ENCODE measurements around the gene PIK3R5.

DNA sequence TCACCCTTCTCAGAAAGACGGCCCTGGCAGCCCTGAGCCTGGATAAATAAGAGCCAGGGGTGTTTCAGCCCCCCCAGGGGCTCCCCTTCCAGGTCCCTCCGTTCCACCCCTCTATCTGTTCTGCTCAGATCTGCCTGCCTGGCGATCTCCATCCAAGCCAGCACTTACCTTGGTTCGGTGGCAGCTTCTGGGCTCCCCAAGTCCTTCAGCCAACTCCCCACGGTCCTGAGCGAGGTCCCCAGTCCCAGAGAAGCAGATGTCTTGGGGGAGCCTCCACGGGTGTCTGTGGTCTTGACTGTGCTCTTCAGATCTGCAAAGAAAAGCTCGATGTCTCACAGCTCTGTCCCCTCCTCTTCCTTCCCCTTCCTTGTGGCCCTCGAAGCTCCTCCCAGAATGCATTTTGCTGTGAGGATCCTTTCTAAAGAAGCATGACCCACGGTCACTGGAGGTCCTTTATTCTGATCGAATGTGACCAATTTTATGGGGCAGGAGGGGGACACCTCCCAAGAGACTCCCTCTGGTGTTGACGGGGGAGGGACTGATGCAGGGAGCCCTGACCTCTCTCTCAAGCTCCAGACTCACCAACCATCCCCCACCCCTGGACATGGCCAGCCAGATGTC is 98.0 kb downstream of the PIK3R5 start, which contains the start of gene PIK3R6:
- TF ChIP-seq, protein P1, sequence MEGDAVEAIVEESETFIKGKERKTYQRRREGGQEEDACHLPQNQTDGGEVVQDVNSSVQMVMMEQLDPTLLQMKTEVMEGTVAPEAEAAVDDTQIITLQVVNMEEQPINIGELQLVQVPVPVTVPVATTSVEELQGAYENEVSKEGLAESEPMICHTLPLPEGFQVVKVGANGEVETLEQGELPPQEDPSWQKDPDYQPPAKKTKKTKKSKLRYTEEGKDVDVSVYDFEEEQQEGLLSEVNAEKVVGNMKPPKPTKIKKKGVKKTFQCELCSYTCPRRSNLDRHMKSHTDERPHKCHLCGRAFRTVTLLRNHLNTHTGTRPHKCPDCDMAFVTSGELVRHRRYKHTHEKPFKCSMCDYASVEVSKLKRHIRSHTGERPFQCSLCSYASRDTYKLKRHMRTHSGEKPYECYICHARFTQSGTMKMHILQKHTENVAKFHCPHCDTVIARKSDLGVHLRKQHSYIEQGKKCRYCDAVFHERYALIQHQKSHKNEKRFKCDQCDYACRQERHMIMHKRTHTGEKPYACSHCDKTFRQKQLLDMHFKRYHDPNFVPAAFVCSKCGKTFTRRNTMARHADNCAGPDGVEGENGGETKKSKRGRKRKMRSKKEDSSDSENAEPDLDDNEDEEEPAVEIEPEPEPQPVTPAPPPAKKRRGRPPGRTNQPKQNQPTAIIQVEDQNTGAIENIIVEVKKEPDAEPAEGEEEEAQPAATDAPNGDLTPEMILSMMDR (IDR thresholded peaks at IDR 0.05; ENCODE audit: borderline replicate concordance, extremely low read depth, low read length, poor library complexity, severe bottlenecking) = no peak
- TF ChIP-seq EZH2 (IDR thresholded peaks at IDR 0.05; ENCODE audit: borderline replicate concordance, low read depth, low read length, severe bottlenecking) = no peak

Data from DND-41 (cell line).